Activated CD4-positive, alpha-beta T cell treated with anti-CD3 and anti-CD28 coated beads for 4 hours (primary cell): ENCODE results near the gene ENTPD2.
"Not testable (repeated sequence)": the region's sequence is repeated elsewhere in the genome, so short reads cannot be mapped to it uniquely, and the experiment has no call there.

Source experiments
- DNase-seq, 2 donors: peaks; one replicate each; pipeline ENCODE4 v3.0.0-alpha.2; 2020

The ENTPD2 gene

DNA sequence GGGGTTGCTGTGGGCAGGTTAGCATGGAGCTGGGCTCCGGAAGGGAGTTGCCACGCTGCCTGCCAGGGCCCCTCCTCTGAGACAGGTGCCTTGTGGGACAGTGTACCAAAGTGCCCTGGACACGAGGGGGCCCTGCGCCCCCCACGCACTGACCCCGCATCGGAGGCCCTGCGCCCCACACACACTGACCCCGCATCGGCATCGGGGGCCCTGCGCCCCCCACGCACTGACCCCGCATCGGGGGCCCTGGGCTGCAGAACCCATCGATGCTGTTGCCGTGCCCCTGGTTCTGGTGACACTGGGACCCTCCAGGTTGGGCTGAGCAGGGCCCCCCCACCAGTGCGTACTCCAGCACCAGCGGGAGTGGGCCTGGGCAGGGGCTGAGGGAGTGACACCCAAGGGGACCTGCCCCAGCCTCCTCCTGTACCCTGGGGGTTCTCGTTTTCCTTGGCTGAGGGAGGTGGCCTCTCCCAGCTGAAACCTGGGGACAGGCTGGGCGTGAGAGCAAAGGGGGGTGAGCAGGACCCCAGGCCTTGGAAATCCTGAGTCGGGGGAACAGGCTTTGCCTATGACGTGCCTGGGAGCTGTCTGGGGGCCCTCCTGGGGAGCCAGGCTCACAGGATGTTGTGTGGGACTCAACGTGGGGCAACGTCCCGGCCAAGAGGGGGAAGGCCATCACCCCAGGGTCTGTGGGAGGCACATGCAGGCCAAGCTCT lies 9.6 kb upstream of the ENTPD2 start:
- no peak for DNase-seq

GRCh38 chr9:137062798-137063197 lies 8.9 kb upstream of the ENTPD2 start:
- not testable (repeated sequence) for DNase-seq

DNA sequence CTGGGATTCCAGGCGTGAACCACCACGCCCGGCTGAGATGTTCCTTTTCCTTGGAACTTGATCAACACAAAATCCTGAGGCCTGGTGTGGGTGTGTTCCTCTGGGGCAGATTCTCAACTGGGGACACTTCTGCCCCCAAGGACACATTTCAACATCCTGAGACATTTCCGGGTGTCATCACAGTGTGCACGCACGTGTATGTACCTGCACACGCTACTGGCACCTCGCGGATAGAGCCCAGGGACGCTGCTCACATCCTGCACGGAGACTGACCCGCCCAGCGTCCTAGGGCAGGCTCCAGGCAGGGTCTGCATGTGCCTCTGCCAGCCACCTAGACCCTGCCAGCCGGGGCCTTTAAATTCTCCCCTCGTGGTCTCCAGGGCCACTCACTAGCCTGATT lies 8.5 kb upstream of the ENTPD2 start:
- DNase-seq, result no peak

- no peak for DNase-seq
These were observed 4.8 kb upstream of the ENTPD2 start for GRCh38 chr9:137058521-137059234.

DNA sequence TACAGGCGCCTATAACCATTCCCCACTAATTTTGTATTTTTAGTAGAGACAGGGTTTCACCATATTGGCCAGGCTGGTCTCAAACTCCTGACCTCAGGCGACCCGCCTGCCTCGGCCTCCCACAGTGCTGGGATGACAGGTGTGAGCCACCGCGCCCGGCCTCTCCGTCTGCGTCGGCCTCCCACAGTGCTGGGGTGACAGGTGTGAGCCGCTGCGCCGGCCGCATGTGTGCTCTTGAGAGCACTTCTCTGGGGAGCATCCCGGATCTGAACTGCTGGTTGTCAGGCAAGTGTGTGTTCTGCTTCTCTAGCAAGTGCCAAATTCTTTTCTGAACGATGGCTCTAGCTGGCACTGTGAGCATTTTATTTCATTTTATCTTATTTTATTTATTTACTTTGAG lies 3.7 kb upstream of the ENTPD2 start:
- no peak for DNase-seq

GRCh38 chr9:137056739-137057415 lies 3.0 kb upstream of the ENTPD2 start:
- DNase-seq, result no peak

DNA sequence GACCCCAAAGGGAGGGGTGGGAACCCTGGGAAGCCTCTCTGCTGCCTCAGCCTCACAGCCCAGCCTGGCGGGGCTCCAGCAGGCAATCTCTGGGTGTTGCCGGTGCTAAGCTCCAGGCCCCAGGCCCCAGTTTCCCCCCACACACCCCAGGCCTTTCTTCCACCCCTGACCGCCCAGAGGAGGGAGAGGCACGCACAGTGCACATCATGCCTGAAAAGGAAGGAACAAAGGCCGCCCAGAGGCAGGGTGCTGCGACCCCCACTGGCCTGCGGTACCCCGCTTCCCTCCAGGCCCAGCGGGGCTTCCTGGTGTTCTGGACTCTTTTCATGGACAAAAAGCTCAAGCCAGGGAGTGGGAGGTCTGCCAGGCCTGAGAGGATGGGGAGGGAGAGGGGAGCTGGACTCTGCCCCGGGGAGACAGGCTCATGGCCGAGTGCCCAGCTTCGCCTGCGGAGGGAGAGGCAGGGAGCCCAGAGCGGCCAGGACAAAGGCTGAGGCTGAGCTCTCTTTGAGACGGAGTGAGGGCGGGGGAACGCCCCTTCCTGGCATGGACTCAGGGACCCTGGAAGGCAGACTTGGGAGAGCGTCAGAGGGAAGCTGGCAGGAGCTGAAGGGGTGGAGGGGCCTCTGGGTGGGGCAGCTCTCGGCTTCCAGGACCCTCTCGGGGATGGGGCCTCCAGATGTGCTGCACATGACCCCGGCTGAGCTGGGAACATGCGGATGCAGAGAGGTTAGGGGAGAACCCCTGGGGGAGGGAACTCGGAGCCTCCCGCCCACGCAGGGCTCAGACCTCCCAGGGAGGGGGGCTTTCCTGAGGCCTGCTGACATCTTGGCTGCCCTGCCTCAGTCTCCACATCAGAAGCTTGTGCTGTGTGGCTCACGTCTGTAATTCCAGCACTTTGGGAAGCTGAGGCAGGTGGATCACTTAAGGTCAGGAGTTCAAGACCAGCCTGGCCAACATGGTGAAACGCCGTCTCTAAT lies 1.8 kb upstream of the ENTPD2 start:
- DNase-seq, result no peak

GRCh38 chr9:137054932-137055384 lies 1.1 kb upstream of the ENTPD2 start:
- no peak for DNase-seq

DNA sequence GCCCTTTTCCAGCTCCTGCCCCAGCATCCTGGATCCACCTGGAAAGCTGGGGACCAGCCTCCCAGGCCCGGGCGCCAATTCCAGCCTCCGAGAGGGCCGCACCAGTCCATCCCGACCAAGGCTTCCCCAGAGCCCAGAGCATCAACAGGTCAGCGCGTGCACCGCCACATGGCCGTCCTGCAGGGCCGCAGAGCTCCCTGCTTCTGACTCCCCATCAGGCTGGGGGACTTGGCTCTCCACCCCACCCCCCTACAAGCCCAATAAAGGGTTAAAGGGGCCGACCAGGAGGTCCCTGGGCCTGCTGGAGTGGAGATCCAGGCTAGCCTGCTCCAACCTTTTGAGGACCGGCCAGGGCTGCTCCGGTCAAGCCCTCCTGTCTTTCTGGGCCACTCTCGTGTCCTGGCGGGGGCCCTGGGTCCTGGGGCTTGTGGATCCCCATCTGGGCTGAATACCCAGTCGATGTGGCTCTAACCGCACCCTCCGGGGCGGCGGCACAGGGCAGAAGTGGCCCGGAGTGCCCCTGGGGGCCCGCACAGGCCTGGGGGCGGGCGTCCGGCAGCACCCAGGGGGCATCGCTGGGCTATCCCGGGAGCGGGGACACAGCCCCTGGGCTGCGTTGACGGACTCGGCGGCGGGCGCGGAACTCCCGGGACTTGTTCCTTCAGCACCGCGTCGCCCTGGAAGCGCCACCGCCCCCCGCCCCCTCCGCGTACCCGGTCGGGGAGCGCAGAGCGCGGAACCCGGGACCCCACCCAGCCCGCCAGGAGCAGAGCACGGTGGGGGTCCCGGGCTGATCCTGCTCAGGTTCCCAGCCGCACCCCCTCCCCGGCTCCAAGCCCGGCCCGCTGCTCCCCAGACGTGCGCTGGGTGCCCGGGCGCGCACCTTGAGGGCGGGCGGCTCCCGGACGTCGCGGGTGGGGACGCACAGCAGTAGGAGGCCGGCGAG lies 590 bp downstream of the ENTPD2 start:
- DNase-seq, result no peak

DNA sequence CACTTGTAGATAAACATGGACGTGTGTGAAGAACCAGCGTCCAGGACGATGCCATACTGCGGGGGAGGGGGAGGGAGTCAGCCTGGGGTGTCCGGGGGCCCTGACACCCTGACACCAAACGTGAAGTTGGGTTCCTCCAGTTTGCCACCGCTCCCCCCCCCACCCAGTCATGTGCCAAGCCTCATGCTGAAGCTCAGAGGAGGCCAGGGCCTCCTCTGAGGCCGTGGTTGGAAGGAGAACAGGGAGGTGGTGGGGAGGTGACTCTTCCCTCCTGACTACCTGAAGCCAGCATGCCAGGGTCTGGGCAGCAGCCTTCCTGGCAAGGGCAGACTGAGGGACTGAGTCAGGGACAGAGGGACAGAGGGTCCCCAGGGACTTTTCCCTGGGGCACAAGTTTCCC lies 1.6 kb downstream of the ENTPD2 start:
- no peak for DNase-seq

GRCh38 chr9:137051145-137051724 lies 2.6 kb downstream of the ENTPD2 start:
- no peak for DNase-seq

DNA sequence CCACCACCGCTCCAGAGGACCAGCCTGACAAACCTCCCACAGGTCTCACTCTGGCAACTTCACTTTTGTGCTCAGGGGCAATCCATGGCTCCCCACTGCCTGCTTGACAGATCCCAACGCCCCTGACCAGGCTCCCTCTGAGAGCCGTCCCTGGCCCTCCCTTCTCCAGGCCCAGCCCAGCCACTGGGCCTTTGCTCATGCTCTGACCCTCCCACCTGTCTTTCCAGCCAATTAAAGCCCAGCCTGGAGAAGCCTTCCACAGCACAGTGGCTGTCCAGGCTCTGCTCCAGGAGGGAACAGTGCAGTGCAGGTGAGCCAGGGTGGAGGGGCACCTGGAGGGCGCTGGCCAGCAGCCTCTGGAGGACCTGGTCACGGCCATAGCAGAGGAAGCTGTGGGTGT lies 3.3 kb downstream of the ENTPD2 start:
- no peak for DNase-seq

- DNase-seq, result peak in 1 of 2 donors; percentile 52
These were observed 4.1 kb downstream of the ENTPD2 start for GRCh38 chr9:137049544-137050449.

GRCh38 chr9:137048655-137049543 lies 5.0 kb downstream of the ENTPD2 start:
- no peak for DNase-seq

- peak; percentile 77 to 82 for DNase-seq
These were observed 7.6 kb downstream of the ENTPD2 start, which contains the start of gene NPDC1 for GRCh38 chr9:137046088-137046787. TSS of gene NPDC1 (minus strand) at chr9:137046177. CDS start at chr9:137045989, 188 bp downstream.

- DNase-seq, result no peak
These were observed 8.4 kb downstream of the ENTPD2 start for GRCh38 chr9:137045294-137046087.

DNA sequence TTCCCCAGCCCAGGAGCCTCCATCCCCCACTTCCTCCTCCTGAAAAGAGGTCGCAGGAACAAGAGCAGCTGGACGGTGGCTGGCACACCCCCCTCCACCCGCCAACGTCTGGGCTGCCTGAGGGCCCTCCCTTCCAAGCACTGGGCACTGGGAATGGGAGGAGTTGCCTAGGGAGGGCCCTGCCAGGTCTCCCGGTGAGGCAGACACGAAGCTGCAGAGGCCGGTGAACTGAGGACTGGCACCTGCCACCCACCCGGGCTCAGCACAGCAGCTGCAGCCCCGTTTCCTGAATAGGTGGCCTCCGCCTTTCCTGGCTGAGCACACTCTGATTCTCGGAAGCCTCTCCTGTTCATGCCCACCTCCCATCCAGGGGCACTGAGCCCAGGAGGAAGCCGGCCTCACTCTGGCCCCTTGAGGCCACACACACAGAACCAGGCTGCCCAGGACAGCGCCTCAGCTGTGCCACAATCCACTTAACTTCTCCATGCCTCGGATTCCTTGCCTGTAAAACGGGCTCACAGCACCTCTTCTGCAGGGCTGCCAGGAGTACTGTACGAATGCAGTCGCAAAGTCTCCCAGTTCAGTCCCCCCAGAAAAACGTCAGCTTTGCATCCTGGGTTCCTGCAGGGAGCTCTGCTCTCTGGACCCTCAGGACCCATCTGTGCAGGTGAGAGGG lies 9.2 kb downstream of the ENTPD2 start:
- no peak for DNase-seq
